CD4-positive, alpha-beta T cell treated with Interleukin-17A for 1 hour (primary cell): ENCODE results near the gene CHD5.

Experiments used
- DNase-seq: peaks from one replicate; pipeline ENCODE4 v3.0.0-alpha.2; 2020

The CHD5 gene

DNA sequence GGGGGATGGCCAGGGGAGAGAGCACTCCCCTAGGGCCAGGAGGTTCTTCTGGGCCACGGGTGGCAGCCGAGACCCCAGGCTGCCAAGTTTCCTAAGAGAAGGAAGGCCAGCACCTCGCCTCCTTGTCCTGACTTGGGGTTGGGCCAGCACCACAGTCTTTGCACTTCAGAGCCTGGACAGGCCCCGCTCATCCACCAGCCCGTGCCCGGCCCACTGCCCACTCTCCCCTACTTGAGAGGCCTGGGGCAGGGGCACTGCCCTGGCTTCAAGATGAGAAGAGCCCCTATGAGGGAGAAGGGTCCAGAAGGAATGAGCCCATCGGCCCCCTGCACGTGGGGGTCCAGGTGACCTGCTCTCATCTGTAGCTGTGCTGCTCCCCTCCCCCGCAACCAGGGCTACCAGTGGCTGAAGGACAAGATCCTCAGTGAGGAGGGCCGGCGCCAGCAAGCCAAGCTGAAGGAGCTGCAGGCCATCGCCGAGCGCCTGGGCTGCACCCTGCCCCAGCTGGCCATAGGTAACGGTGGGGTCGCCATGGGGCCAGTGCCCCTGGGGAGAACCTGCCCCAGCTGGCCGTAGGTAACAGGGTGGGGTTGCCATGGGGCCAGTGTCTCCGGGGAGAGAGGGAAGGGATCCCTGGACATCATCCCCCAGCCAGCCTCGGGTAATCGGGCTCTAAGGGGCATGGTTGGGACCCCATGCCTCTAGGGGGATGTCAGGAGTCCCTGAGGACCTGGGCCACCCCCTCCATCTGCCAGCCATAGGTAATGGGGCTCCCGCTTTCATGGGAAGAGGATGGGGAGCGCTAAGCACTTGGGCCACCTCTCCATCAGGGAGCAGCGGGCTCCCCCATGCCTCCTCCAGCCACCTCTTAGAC lies 83.6 kb downstream of the CHD5 start:
- no peak for DNase-seq

DNA sequence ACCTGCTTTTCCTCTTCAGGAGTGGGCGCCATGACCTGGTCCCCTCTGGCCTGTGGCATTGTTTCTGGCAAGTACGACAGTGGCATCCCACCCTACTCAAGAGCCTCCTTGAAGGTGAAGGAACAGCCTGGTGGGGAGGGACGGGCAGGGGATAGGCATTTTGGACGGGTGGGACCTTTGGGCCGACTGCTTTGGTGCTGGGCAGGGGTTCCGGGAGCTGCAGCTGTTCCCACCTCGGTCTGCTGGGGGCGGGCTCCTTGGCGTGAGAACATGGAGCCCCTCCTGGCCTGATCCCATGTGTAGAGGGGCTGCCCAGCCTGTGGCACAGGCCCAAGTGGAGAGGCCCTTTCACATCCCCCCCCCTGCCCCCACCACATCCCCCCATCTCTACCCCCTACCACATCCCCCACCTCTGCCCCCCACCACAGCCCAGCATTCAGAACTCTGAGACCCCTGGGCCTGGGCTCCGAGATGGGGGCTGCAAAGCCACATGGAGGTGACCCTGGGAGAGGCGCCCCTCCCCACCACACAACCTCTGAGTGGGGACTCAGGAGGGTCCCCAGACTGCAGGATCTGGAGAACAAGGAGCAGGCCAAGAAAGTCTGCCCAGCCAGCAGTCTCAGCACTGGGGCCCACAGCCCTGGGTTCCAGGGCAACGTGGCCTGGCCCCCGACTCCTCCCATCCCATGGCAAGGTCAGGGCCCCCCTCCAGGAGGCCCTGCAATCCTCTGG lies 84.4 kb downstream of the CHD5 start:
- no peak for DNase-seq

DNA sequence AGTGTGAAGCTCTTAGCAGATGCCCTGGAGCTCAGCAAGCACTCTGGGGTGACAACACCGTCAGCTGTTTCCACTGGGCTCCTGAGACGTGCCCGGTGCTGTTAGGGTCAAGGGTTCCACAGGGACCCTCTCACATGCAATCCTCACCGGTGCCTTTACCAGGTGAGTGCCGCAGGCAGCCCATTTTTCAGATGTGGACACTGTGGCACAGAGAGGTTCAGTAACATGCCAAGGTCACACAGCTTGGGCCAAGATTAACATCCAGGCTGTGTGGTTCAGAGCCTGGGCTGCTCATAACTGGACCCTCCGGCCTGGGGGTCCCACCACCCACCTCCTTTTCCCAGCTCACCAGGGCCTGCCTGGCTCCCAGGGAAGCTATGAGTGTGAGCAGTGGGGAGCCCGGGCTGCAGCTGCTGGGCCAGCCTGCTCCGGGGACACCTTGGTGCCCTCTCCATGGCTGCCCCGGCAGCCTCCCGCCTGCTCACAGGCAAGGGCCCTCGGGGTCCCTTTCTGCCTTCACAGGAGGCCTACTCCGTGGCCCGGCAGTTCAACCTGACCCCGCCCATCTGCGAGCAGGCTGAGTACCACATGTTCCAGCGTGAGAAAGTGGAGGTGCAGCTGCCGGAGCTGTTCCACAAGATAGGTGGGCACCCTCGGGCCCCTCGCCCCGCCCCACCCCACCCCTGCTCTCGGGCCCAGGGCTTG lies 85.2 kb downstream of the CHD5 start:
- no peak for DNase-seq

DNA sequence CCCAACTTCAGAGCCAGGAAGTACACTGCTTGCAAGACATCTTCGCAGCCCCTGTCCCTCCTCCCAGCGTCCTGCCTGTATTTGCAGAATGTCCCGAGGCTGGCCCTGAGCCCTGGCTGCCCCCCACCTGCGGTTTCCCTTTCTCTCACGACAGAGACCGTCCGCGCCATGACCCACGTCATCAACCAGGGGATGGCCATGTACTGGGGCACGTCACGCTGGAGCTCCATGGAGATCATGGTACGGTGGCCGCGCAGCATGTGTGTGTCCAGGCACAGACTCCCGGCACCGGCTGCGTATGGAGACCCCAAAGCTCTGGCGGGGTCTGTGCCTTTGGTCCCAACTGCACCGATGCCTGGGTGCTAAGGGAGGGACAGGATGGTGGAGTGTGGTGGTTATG lies 85.9 kb downstream of the CHD5 start:
- DNase-seq = no peak

DNA sequence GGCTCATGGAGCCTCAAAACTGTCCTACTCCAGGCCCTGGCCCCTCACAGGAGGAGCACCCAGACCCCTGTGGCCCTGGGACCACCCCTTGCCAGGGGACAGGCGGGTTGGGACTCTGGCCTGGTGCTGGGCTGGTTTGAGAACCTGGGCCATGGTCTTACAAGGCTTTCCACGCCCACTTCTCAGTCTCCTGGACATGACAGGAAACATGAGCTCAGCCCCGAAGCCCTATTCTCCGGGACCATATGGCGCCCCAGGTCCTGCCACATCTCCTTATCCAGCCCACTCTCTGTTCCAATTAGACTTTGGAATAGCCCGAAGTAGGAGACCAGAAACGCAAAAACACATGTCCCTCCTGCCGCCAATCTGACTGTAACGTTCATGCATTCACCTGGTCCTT lies 86.5 kb downstream of the CHD5 start:
- no peak for DNase-seq

DNA sequence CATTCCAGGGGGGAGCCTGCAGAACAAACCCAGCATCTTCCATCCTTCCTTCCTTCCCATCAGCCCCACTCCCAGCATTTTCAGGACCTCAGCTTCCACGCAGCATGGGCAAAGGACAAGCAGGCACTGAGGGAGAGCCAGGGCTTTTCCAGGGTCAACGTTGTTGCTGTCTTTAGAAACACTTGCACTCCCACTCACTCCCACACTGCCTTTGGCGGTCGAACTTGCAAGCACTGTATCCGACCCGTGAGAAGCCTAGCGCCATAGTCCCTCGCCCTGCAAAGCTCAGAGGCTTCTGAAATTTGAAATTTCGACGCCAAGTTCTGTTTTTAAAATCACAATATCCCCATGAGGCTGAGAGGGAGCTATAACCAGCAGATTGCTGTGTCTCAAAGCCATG lies 87.0 kb downstream of the CHD5 start:
- DNase-seq = no peak

DNA sequence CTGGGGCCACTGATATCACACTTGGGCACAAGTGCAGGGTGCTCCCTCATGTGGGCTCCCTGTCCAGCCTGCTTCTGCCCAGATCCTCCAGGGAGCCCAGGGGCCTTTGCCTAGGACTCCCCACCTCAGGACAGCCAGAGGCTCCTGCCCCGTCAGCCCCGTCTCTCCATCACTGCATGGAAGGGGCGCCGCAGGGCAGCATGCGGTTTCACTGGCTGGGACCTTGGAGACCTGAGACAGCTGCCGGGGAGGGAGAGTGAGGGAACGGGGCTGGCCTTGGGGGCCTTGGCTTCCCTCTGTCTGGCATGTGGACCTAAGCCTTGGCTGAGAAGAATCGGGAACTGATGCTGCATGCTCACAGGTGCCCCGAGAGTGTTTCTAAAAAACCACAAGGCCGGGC lies 87.9 kb downstream of the CHD5 start:
- DNase-seq = no peak

DNA sequence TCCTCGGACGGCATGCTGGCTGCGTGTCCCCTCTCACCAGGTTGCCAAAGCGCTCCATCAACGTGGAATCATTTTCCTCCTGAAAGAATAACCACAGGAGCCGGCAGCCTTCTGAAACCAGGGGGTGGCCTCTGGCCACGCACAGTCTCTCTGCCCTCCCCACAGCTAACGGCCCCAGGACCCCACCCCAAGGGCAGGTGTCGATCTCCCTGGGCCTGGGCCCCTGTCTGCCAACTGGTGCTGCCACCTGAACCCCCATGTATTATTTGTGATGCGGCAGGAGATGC lies 88.4 kb downstream of the CHD5 start:
- DNase-seq = no peak

DNA sequence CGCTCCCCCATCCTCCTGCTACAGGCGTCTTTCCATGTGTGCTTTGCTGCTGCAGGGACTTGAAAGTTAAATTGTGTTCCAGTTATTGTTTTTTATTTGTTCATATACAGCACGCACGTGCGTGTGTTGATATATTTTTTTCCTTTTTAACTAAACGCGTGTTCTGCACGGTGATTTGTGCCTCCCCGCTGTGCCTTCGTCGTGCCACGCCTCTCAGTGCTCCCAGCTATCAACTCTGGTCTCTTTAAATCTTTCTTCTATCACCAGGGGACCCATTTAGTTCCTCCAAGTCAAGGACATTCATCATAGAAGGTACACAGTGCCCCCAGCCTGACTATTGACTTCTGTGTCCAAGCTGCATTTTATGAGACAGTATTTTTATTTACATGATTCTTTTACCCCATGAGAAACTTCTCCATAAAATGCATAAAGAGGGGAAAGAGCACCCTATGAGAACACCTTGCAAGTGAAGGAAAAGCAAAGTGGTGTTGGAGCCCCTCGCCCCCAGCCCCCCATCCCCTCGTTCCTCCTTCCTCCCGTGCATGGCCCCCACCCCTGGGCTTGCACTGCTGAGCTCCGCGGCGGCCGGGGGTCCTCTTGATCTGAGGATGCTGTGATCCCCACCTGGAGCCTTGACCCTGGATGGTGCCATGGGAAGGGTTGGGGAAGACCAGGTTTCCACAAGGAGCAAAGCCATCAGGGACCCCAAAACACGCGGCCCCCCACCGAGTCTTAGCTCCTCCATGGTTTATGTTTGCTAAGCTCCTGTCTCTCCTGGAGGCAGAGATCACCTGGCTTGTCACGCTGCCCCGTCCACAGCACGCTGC lies 88.9 kb downstream of the CHD5 start:
- no peak for DNase-seq

DNA sequence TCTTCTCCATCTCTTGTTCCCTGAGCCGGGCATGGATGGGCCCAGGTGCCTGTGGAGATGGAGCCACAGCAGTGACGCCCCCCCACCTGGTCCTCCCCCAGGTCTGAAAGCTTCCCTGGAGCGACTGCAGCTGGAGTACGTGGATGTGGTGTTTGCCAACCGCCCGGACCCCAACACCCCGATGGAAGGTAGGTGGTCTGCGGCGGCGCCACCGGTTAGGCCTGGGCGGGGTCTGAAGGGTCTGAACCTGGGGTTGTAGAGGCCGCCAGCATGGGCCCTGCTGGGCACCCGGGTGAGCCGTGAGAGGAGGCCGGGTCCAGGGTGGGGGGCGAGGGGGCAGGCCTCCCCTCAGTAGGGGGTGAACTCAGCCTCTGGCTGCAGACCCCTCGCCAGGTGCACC lies 89.8 kb downstream of the CHD5 start:
- DNase-seq = no peak

DNA sequence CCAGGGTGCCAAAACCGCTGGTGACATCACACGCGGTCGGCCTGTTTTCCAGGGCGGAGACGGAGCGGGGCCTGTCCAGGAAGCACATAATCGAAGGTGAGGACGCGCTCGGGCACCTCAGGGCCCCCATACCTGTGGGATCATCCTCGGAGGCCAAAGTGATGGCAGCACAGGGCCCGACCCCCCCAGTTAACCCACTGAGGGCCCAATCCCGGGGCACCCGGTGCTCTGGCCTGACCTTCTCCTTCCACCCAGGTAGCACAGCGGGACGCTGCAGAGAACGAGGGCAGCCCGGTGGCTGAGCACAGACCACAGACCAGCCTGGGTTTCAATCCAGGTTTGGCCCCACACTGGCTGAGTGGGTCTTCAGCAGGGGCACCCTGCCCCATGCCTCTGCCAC lies 91.2 kb downstream of the CHD5 start:
- DNase-seq = no peak

DNA sequence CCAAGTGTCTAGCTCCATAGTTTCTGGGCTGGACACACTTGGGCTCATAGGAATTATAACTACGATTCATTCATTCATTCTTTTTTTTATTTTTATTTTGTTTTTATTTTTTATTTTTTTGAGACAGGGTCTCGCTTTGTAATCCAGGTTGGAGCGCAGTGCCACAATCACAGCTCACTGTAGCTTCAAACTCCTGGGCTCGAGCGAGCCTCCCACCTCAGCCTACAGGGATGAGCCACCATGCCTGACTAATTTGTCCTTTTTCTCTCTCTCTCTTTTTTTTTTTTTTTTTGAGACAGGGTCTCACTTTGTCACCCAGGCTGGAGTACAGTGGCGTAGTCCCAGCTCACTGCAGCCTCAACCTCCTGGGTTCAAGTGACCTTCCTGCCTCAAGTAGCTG lies 92.2 kb downstream of the CHD5 start:
- DNase-seq = no peak

DNA sequence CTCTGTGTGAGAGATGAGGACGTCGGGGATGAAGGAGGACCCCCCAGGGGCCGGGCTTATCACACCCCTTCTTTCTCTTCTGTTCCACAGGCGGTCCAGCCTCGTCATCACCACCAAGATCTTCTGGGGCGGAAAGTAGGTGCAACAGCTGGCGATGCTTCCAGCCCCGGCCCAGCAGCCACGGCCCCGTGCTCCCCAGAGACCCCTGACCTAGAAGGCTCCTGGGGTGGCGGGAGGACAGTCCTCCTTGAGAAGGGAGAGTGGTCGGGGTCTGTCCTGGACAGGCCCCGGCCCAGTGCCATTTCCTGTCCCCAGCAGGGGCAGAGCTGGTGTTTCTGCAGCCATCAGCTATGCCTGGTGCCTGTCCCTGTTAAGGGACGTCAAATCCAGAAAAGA lies 92.7 kb downstream of the CHD5 start:
- no peak for DNase-seq

DNA sequence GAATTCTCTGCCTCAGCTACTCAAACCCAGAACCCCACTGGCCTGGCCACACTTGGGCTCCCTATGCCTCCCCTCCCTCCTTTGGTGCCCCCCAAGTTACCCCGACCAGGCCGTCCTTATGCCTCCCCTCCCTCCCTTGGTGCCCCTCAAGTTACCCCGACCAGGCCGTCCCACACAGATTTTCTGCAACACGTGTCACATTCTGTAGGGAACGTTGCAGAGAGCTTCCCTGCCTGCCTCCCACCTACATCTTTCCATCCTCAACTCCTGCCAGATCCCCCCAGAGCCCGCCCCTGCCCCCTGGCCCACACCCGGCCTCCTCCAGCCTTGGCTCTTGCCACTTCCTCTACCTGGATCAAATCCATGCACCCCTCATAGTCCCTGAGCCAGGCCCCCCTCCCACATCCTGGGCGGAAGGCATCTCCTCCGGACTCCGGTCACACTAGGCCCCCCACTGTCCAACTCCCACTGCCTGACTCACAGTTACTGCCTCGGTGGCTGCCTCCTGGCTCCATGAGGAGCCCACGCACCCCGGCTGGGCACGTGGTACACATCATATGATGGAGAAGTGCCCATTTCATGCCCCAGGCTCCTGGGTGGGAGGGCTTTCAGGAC lies 93.3 kb downstream of the CHD5 start:
- DNase-seq = no peak

DNA sequence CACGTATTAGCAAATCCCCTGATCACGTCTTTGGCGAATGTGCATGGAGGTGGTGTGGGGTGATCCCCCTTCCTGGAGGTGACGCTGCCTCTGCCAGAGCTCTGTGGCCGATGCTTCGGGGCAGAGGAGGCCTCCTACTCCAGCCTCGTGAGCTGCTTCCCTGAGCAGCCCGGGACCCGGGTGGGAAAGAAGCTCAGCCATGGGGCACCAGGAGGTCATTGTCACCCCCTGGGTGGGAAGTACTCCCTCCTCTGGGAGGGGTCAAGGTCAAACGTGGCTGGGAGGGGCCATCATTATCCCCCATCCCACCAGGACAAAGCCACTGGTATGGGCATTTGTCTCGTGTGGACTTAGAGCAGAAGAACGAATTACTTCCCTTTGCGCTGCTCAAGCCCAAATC lies 93.8 kb downstream of the CHD5 start:
- DNase-seq = no peak

DNA sequence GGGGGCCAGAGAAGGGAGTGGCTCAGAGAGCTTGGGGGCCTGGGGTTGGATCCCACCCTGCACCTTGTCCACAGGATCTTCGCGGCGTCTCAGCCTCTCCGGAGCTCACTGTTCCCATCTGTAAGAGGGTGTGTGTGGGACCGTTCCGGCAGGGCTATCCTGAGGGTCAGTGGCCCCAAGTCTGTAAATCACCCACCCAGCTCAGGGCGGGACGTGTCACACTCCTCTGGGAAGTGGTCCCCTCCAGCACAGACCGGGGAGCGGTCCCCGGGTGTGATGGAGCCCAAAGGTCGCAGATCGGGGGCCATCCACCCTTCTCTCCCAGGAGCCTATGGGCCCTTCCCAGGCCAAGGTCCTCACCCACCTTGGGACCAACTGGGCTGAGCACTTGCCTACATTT lies 94.5 kb downstream of the CHD5 start:
- no peak for DNase-seq

DNA sequence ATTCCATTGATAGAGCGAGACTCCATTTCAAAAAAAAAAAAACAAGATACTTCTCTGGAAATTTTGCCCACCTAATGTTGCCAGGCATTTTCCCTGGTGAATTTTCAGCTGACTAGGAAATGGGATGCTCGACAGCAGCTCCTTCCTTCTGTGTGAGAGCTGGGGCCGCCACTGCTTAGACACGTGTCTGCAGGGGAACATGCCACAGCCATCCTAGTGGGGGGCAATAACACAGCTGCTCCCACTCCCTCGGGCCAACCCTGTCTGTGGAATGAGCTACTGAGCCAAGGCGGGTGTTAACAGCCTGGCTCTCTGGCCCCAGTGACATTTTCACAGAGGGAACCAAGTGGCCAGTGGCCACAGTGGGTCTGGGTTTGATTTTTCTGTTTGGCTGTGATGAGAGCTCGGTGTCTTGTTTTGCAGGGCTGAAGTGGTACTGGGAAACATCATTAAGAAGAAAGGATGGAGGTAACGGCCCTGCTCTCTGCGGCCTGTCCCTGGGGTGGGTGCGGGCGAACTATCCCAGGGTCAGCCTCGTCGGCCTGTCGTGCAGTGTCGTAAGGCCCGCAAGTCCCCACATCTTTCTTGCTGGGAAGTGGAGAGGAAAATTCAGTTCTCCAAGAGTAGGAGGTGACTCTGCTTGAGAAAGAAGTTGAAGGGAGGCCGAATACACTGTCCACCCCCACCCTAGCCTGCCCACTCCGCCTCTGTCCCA lies 95.2 kb downstream of the CHD5 start:
- DNase-seq = no peak

DNA sequence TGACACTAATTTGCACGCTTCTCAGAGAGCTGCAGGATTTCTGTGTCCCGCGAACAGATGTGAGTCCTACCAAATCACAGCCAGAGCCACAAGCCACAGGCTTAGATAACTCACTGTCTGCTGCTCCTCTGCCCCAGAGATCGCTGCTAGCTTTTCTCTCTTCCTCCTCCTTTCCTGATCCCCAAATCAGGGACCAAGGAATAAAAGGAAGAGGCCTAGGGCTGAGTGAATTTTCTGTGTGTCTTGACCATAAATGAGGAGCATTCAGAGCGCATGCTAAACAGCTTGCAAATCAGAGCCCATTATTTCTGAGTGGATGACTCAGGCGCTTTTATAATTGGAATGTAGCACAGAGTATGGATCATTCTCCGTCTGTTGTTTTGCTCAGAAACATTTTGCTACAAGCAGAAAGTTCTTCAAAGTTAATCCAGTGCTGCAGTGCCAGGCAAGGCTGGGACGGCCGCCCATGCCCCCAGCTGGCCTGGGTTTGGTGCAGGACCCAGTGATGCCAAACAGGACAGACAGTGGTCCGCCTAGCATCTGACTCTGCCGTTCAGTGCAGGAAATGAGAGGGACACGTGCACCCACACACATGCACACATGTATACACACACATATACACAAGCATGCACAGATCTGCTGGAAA lies 96.2 kb downstream of the CHD5 start:
- no peak for DNase-seq

DNA sequence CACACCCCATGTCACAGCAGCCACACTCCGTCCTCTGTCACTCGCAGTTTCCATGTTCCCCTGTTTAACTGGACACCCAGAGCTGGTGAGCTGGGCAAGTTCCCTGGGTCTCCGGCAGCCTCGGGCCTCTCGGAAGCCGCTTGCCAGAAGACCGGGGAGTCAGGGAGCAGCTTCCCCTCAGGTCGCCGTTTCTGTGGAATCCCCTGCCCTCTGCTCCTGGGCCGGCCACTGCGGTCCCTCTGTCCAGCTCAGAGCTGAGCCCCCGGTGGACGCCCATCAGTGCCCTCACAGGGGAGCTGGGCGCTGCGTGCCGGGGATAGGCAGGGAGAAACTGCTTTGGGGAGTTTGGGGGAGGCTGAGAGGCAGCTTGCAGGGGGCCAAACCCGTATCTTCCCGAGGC lies 96.7 kb downstream of the CHD5 start:
- DNase-seq = no peak

DNA sequence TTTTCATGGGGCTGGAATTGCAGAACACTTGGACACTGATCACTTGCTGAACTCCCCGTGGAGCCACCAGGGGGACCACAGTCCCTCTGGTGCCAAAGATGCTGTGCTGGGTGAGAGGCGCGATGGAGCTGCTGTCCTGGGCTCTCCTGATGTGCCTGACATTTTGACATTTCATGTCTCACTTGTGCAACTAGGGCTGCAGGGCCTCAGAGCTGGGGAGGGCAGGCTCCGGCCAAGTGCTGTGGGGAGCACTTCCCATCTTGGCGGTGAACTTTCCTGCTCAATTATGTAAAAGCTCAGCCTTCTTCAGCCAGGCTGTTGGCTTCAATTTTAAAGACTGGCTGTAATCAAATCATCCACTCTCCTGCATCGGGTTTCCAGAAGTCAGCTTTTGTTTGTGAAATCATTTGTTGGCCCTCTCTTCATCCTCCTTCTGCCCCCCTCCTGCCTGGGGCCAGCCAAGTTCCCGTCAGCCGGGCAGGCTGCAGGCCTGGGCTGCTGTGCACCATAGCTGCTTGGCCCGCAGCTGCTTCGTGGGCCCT lies 97.6 kb downstream of the CHD5 start:
- DNase-seq = no peak

DNA sequence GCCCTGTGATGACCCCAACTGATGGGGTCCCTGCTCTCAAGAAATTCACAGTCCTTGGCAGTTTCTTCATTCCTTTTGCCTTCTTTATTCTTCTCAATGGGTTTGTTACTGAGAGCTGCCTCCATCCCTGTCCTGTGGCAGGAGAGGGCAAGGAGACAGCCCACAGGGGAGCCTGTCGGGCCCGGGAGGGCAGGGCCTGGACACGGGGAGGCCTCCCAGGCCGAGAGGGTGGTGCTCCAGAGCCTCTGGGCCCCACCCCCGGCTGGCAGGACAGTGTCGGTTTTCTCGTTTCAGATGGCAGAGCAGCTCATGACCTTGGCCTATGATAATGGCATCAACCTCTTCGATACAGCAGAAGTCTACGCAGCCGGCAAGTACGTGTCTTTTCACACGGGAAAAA lies 98.2 kb downstream of the CHD5 start:
- no peak for DNase-seq
